Muscle layer of colon (tissue), 2 donors: ENCODE results near the gene ESCO1.
"Not testable (repeated sequence)": the region's sequence is repeated elsewhere in the genome, so short reads cannot be mapped to it uniquely, and the experiment has no call there.

ENCODE experiments used
- H3K27ac ChIP-seq: one replicate; pipeline ENCODE4 v1.7.0; 2013; ENCODE audit warnings: low read depth, mild to moderate bottlenecking, low read length, moderate library complexity
- H3K27me3 ChIP-seq, 2 donors: one replicate each; pipeline ENCODE4 v1.7.0; 2013; ENCODE audit warnings: low read length in 2 of 2, mild to moderate bottlenecking in 2 of 2; ENCODE audit not compliant: insufficient read depth in 2 of 2, control insufficient read depth in 1 of 2
- H3K36me3 ChIP-seq: one replicate; pipeline ENCODE4 v1.7.0; 2013; ENCODE audit warnings: mild to moderate bottlenecking, low read length; ENCODE audit not compliant: insufficient read depth
- H3K4me1 ChIP-seq: one replicate; pipeline ENCODE4 v1.7.0; 2013; ENCODE audit warnings: mild to moderate bottlenecking, low read length; ENCODE audit not compliant: insufficient read depth
- H3K4me3 ChIP-seq, 2 donors: one replicate each; pipeline ENCODE4 v1.7.0; 2013; ENCODE audit warnings: low read length in 2 of 2, low read depth in 1 of 2, mild to moderate bottlenecking in 1 of 2, moderate library complexity in 1 of 2
- H3K9ac ChIP-seq: one replicate; pipeline ENCODE4 v1.7.0; 2013; ENCODE audit warnings: low read length
- H3K9me3 ChIP-seq: one replicate; pipeline ENCODE4 v1.7.0; 2013; ENCODE audit warnings: mild to moderate bottlenecking, low read length
- donor health status: abdominal sarcoma.
- donor health status: Adenocarcinoma of cecum.

Gene ESCO1

DNA sequence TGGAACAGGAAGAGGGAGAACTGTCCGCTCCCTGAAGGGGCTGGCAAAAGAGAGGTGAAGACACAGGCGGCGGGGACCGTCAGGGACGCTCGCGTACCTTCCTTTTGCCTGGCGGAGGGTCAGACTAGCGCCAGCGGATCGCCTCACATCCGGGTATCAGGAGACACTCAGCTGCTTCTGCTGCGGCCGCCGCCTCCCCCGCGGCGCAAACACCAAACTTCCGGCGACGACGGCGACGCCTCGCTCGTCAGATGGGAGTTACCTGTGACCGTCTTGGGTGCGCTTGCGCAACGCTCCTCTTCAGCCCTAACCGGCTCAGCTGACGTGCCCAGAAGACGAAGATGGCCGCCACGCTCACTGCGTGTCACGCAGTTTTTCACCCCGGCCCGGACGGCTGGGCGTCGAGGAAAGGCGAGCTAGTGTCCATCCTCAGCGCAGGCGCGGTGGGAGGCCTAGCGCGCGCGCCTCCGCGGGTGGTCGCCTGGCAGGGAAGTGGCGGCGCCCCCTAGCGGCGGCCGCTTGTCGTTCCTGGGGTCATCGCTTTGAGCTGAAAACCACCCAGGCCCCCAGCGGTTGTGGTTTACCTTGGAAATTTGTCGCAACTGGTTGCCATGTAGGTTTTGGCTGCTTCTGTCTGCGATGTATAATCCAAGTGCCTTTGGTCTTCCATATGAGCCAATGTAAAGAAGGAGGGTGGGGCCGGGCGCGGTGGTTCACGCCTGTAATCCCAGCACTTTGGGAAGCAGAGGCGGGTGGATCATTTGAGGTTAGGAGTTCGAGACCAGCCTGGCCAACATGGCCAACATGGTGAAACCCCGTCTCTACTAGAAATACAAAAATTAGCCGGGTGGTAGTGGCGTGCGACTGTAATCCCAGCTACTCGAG is at the start of gene ESCO1:
ESCO1 (minus strand) TSS at position 179 of the 885 bp plus-strand sequence. CDS start 25,861 bp downstream, outside the sequence.
- peak within 1 kb of the TSS; percentile 94 to 97 for H3K4me3 ChIP-seq
- peak within 1 kb of the TSS; percentile 94 for H3K27ac ChIP-seq
- H3K4me1 ChIP-seq = peaks cover 5% of the 10 kb centered on the region
- no peaks in the 10 kb centered on the region for H3K9me3 ChIP-seq
- H3K9ac ChIP-seq = peak within 1 kb of the TSS; percentile 73
- H3K36me3 ChIP-seq = no peaks in the 10 kb centered on the region
- H3K27me3 ChIP-seq = no peaks in the 10 kb centered on the region

DNA sequence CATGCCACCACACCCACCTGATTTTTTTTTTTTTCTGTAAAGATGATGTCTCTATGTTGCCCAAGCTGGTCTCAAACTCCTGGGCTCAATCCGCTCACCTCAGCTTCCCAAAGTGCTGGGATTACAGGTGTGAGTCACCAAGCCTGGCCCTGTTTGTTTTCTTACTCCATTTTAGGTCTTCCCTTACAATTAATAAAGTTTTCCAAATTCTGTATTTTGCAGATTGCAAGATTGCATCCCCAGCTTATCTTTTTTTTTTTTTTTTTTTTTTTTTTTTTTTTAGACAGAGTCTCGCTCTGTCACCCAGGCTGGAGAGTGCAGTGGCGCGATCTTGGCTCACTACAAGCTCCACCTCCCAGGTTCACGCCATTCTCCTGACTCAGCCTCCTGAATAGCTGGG is 39.9 kb upstream of the ESCO1 start:
- not testable (repeated sequence) for H3K27me3 ChIP-seq, H3K36me3 ChIP-seq

GRCh38 chr18:21638822-21639221 is 38.3 kb upstream of the ESCO1 start:
- Histone ChIP-seq H3K9me3 (no peaks in the 10 kb centered on the region), H3K27ac (no peak overlapping the region), H3K9ac (no peak overlapping the region), H3K4me1 (no peaks in the 10 kb centered on the region), H3K36me3 (no peaks in the 10 kb centered on the region), H3K27me3 (no peaks in the 10 kb centered on the region), H3K4me3 (no peak overlapping the region)

More for the DNA sequence above, 39.9 kb upstream of the ESCO1 start:
- not testable (repeated sequence) for H3K9ac ChIP-seq, H3K27ac ChIP-seq, H3K4me3 ChIP-seq, H3K4me1 ChIP-seq, H3K9me3 ChIP-seq

- no peak overlapping the region for H3K9ac ChIP-seq
- no peak overlapping the region for H3K27ac ChIP-seq
- no peaks in the 10 kb centered on the region for H3K27me3 ChIP-seq
- no peaks in the 10 kb centered on the region for H3K36me3 ChIP-seq
- H3K9me3 ChIP-seq = no peaks in the 10 kb centered on the region
- no peak overlapping the region for H3K4me3 ChIP-seq
- H3K4me1 ChIP-seq = no peaks in the 10 kb centered on the region
These were observed 36.3 kb upstream of the ESCO1 start for GRCh38 chr18:21636769-21637168.

DNA sequence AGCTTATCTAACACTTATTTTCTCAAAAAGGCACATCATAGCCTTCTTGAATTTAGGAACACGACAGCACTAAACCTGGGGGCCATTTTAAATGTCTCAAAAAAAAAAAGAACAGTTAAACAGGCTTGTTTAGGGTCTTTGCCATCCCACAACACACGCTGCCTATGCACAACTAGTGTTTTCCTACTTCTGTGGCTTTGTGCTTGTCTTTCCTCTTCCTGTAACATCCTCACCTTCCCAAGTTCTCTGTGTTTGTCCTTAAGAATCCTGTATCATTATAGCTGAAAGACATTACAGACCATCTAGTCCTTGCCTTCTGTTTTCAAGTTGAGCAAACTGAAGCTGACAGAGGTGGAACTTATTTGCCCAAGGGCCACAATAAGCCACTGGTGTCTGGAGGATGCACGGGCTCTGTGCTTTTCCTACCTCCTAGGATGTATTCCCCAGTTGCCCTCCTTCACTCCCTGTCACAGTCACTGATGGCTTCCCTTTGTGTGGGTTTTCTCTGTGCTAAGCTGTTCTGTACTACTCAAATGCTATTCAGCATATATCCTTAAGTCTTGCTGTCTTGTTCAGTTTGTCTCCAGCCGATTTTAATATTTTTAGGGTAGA is 34.2 kb upstream of the ESCO1 start:
- Histone ChIP-seq H3K27ac (no peak overlapping the region), H3K4me3 (no peak overlapping the region), H3K9ac (no peak overlapping the region), H3K27me3 (no peaks in the 10 kb centered on the region), H3K4me1 (no peaks in the 10 kb centered on the region), H3K9me3 (no peaks in the 10 kb centered on the region), H3K36me3 (peaks cover 4% of the 10 kb centered on the region)

GRCh38 chr18:21632393-21632792 is 31.9 kb upstream of the ESCO1 start:
- Histone ChIP-seq H3K4me1 (no peaks in the 10 kb centered on the region), H3K36me3 (peaks cover 8% of the 10 kb centered on the region), H3K27ac (no peak overlapping the region)

GRCh38 chr18:21629089-21629832 is 28.8 kb upstream of the ESCO1 start:
- Histone ChIP-seq H3K4me3 (no peak overlapping the region), H3K36me3 (peaks cover 23% of the 10 kb centered on the region), H3K9me3 (no peaks in the 10 kb centered on the region), H3K4me1 (no peaks in the 10 kb centered on the region), H3K27ac (no peak overlapping the region), H3K9ac (no peak overlapping the region), H3K27me3 (no peaks in the 10 kb centered on the region)

More at GRCh38 chr18:21632393-21632792, 31.9 kb upstream of the ESCO1 start:
- H3K9ac ChIP-seq = no peak overlapping the region
- no peaks in the 10 kb centered on the region for H3K9me3 ChIP-seq
- H3K4me3 ChIP-seq = no peak overlapping the region
- no peaks in the 10 kb centered on the region for H3K27me3 ChIP-seq

DNA sequence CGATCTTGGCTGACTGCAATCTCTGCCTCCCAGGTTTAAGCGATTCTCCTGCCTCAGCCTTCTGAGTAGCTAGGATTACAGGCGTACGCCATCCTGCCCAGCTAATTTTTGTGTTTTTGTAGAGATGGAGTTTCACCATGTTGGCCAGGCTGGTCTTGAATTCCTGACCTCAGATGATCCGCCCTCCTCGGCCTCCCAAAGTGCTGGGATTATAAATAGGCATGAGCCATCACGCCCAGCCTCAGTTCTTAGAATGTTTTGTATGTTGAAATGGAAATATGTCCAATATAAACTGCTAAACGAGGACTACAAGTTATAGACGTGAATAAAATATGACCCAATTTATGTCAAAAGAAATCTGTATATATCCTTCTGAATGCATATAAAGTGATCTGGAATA is 21.1 kb upstream of the ESCO1 start:
- not testable (repeated sequence) for H3K9ac ChIP-seq, H3K4me1 ChIP-seq, H3K4me3 ChIP-seq, H3K27ac ChIP-seq, H3K27me3 ChIP-seq, H3K9me3 ChIP-seq
- peaks cover 27% of the 10 kb centered on the region for H3K36me3 ChIP-seq

- H3K9me3 ChIP-seq = no peaks in the 10 kb centered on the region
- H3K27ac ChIP-seq = peak within 1 kb of the TSS; percentile 96
- H3K4me1 ChIP-seq = peaks cover 8% of the 10 kb centered on the region
- H3K36me3 ChIP-seq = no peaks in the 10 kb centered on the region
- H3K9ac ChIP-seq = peak within 1 kb of the TSS; percentile 50
- peak within 1 kb of the TSS; percentile 68 to 93 for H3K4me3 ChIP-seq
- no peaks in the 10 kb centered on the region for H3K27me3 ChIP-seq
These were observed 11.9 kb upstream of the ESCO1 start, which contains the start of gene SNRPD1 for GRCh38 chr18:21612125-21613039. SNRPD1 (plus strand) TSS chr18:21612314; CDS start chr18:21612430, 116 bp downstream.

DNA sequence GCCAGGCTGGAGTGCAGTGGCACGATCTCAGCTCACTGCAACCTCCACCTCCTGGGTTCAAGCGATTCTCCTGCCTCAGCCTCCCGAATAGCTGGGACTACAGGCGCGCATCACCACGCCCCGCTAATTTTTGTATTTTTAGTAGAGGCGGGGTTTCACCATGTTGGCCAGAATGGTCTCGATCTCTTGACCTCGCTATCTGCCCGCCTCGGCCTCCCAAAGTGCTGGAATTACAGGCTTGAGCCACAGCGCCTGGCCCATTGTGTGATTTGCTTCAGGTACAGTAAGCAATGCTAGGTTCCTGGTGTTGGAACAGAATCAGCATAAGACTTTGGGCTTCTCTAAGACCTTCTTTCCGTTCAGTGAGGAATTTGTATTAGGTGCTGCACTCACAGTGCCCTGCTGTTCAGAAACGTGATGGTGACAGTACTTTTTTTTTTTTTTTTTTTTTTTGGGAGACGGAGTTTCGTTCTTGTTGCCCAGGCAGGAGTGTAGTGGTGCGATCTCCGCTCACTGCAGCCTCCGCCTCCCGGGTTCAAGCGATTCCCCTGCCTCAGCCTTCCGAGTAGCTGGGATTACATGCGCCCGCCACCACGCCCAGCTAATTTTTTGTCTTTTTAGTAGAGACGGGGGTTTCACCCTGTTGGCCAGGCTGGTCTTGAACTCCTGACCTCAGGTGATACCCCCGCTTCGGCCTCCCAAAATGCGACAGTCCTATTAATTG is 11.1 kb upstream of the ESCO1 start:
- Histone ChIP-seq H3K27ac (peak overlapping the region; percentile 44), H3K4me3 (peak overlapping the region in 1 of 2 donors; percentile 93), H3K9ac (peak overlapping the region; percentile 50)
- not testable (repeated sequence) for H3K9me3 ChIP-seq, H3K36me3 ChIP-seq, H3K27me3 ChIP-seq, H3K4me1 ChIP-seq
